ENCODE results near the gene SNAP25.

Gene SNAP25

DNA sequence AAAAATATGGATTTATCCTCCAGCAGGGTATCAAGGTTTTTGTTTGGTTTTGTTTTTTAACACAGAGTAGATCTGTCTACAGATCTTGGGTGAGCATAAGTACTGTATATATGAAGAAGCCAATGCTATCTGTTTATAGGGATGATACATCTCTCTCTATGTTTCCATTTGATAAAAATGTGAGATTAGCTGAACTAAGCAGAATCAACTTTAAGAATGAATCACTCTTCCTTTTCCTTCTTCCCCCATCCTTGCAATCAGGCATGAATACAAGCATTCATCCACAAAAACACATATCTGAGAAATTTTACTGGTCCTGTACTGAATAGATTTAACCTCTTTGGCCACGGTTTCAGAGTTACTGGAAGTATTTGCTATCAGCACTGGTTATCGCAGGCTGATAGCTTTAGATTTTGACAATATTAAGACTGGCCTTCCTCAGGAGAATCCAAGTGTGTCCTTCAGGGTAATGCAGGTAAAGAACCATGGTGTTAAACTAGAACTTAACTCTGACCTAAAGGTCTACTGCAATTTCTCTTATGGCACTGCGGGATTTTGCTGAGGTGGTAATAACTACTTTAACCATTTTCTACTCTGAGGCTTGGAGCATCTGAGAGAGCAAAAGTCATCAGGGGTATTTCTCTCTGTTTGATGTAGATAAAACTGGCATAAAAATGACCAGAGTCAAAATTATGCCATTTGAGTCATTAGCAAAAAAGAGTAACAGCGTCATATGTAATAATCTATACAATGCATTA is 1.5 kb downstream of the SNAP25 start:
- H3K79me2 ChIP-seq = peaks cover 33% of the 10 kb centered on the region
- no peaks in the 10 kb centered on the region for H3K27me3 ChIP-seq (ENCODE audit: control insufficient read depth, insufficient read depth, low read length)
- no peaks in the 10 kb centered on the region for H3K36me3 ChIP-seq (ENCODE audit: control insufficient read depth, insufficient read depth, low read length)
- no peak overlapping the region for H3K4me3 ChIP-seq (ENCODE audit: low read depth, low read length)
- H2AFZ ChIP-seq = no peak overlapping the region
- TF ChIP-seq, protein P1, sequence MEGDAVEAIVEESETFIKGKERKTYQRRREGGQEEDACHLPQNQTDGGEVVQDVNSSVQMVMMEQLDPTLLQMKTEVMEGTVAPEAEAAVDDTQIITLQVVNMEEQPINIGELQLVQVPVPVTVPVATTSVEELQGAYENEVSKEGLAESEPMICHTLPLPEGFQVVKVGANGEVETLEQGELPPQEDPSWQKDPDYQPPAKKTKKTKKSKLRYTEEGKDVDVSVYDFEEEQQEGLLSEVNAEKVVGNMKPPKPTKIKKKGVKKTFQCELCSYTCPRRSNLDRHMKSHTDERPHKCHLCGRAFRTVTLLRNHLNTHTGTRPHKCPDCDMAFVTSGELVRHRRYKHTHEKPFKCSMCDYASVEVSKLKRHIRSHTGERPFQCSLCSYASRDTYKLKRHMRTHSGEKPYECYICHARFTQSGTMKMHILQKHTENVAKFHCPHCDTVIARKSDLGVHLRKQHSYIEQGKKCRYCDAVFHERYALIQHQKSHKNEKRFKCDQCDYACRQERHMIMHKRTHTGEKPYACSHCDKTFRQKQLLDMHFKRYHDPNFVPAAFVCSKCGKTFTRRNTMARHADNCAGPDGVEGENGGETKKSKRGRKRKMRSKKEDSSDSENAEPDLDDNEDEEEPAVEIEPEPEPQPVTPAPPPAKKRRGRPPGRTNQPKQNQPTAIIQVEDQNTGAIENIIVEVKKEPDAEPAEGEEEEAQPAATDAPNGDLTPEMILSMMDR (IDR thresholded peaks at IDR 0.05) = no peak
- H3K9me3 ChIP-seq (ENCODE audit: control insufficient read depth, low read length) = no peaks in the 10 kb centered on the region
- peaks cover 48% of the 10 kb centered on the region for H3K4me1 ChIP-seq
- H3K27ac ChIP-seq = peak overlapping the region; percentile 100
- H3K4me2 ChIP-seq (ENCODE audit: low read length) = no peak overlapping the region
- peak overlapping the region; percentile 25 for H3K9ac ChIP-seq

DNA sequence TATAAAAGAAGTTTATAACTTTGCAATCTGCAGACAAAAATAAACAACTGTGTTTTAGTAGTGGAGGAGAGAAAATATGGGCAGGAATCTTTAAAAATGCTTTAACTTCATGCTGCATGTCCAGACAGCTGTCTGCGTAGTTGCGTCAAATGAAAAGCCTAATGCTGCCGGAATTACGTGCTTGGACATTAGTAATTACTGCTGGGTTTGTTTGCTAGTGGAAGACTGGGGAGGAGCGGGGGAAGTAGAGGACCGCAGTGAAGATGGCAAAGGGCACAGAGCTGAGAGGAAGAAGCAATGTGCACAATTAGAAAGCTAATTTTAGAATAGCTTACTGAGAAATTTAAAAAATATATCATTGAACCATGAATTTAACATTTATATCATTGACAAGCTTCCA is 2.4 kb downstream of the SNAP25 start:
- Histone ChIP-seq H3K9ac (no peak overlapping the region), H3K36me3 (ENCODE audit: control insufficient read depth, insufficient read depth, low read length) (no peaks in the 10 kb centered on the region), H3K27me3 (ENCODE audit: control insufficient read depth, insufficient read depth, low read length) (no peaks in the 10 kb centered on the region), H3K4me1 (peaks cover 45% of the 10 kb centered on the region), H2AFZ (no peak overlapping the region), H3K27ac (peak overlapping the region; percentile 100), H3K4me3 (ENCODE audit: low read depth, low read length) (no peak overlapping the region), H3K79me2 (peaks cover 34% of the 10 kb centered on the region), H3K4me2 (ENCODE audit: low read length) (no peak overlapping the region), H3K9me3 (ENCODE audit: control insufficient read depth, low read length) (no peaks in the 10 kb centered on the region)
- TF ChIP-seq, protein P1 (IDR thresholded peaks at IDR 0.05) = no peak

DNA sequence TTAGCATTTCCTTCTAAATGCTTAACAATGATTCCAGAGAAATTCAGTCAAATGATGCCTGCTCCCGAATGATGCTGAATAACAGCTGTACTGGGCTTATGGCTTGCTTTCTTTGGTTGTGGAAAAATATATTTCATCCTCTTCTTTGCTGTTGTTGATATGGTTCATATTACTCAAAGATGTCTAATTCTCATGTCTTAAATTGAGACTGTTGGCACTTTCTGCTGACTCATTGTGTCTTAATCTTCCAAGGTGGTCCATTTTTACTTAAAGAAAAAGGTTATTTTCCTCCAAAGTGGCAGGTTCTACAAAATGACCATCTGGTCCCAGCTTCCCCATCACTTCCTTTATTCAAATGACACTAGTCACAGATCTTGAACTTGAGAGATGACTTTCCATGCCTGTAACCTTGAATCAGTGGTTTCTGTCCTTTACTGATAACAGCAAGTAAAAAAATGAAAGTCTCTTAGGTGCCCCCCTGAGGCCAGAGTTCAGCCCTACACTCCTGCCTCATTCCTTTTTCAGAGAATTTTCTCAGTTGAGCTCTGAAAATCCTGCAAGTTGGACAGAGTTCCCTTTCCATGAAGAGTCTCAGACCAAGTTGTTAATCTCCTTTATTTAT is 6.9 kb downstream of the SNAP25 start:
- no peak overlapping the region for H3K4me2 ChIP-seq (ENCODE audit: low read length)
- H3K36me3 ChIP-seq (ENCODE audit: control insufficient read depth, insufficient read depth, low read length) = no peaks in the 10 kb centered on the region
- H3K4me1 ChIP-seq = peaks cover 47% of the 10 kb centered on the region
- peaks cover 60% of the 10 kb centered on the region for H3K79me2 ChIP-seq
- H2AFZ ChIP-seq = no peak overlapping the region
- no peak overlapping the region for H3K9ac ChIP-seq
- TF ChIP-seq, protein P1 (IDR thresholded peaks at IDR 0.05) = peak; percentile 65
- peak overlapping the region; percentile 33 for H3K27ac ChIP-seq
- H3K4me3 ChIP-seq (ENCODE audit: low read depth, low read length) = no peak overlapping the region
- H3K27me3 ChIP-seq (ENCODE audit: control insufficient read depth, insufficient read depth, low read length) = no peaks in the 10 kb centered on the region
- H3K9me3 ChIP-seq (ENCODE audit: control insufficient read depth, low read length) = no peaks in the 10 kb centered on the region

DNA sequence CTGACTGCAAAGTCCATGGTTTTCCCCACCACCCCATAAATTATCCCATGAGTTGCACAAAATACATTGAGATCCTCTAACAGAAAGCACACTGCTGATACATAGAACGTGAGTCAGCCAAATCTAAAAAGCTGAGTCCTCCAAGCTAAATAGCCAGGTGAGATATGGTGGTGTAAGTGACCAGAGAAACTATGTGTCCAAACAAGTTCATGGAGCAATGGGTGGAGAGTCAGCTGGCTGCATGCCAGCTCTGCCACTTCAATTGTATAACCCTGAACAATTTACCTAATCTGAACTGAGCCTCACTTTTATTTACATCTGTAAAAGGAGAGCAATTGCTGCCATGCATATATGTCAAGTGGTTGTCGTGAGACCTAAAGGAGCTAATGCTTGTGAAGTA is 9.7 kb downstream of the SNAP25 start:
- no peaks in the 10 kb centered on the region for H3K27me3 ChIP-seq (ENCODE audit: control insufficient read depth, insufficient read depth, low read length)
- H3K79me2 ChIP-seq = peaks cover 51% of the 10 kb centered on the region
- H2AFZ ChIP-seq = no peak overlapping the region
- no peak overlapping the region for H3K27ac ChIP-seq
- TF ChIP-seq, protein P1 (IDR thresholded peaks at IDR 0.05) = no peak
- no peaks in the 10 kb centered on the region for H3K9me3 ChIP-seq (ENCODE audit: control insufficient read depth, low read length)
- H3K4me3 ChIP-seq (ENCODE audit: low read depth, low read length) = no peak overlapping the region
- no peak overlapping the region for H3K9ac ChIP-seq
- no peak overlapping the region for H3K4me2 ChIP-seq (ENCODE audit: low read length)
- no peaks in the 10 kb centered on the region for H3K36me3 ChIP-seq (ENCODE audit: control insufficient read depth, insufficient read depth, low read length)
- peaks cover 24% of the 10 kb centered on the region for H3K4me1 ChIP-seq
